Nephron progenitor cell (in vitro differentiated cells): ENCODE measurements around the gene CAP2.
A peak's percentile ranks its signal among the peaks of the same experiment; 100 is the strongest.

Source experiments
- DNase-seq: peaks from one replicate; pipeline ENCODE4 v3.0.0; 2021
- H3K27ac Mint-ChIP-seq: 2 replicates; pipeline ENCODE4 v1.8.0; 2021; ENCODE audit warnings: mild to moderate bottlenecking, moderate library complexity, mixed read lengths
- H3K27me3 Mint-ChIP-seq: 2 replicates; pipeline ENCODE4 v1.8.0; 2021; ENCODE audit warnings: mild to moderate bottlenecking, low read depth, mixed read lengths; ENCODE audit not compliant: poor library complexity
- H3K36me3 Mint-ChIP-seq: 2 replicates; pipeline ENCODE4 v1.8.0; 2021; ENCODE audit warnings: low read depth, mixed read lengths
- H3K4me1 Mint-ChIP-seq: 2 replicates; pipeline ENCODE4 v1.8.0; 2021; ENCODE audit warnings: mixed read lengths
- H3K4me3 Mint-ChIP-seq: 2 replicates; pipeline ENCODE4 v1.8.0; 2021; ENCODE audit warnings: mild to moderate bottlenecking, moderate library complexity, mixed read lengths
- H3K9me3 Mint-ChIP-seq: 2 replicates; pipeline ENCODE4 v1.8.0; 2021; ENCODE audit warnings: mild to moderate bottlenecking, moderate library complexity, mixed read lengths
- TF ChIP-seq, protein P1 (sequence below): fragments of 200-600 bp; sonication (generic); IDR thresholded peaks from 2 replicates; pipeline ENCODE4 v1.5.0; 2021; ENCODE audit warnings: antibody characterized with exemption

The CAP2 gene

DNA sequence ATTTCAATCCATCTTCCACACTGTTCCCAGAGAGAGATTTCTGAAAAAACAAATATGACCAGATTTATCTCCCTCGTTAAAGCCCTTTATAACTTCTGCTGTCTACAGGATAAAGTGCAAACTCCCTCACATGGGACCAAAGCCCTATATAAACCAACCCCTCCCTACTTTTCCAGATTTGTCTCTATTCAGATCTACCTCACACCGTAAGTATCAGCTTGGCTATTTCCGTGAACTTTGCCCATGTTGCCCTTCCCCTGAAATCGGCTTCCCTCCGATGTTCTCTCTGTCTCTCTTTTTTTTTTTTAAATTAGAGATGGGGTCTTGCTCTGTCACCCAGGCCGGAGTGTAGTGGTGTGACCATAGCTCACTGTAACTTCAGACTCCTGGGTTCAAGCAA lies 194.6 kb downstream of the CAP2 start:
- no peak overlapping the region for H3K4me3 Mint-ChIP-seq
- no peaks in the 10 kb centered on the region for H3K9me3 Mint-ChIP-seq
- TF ChIP-seq, protein P1, sequence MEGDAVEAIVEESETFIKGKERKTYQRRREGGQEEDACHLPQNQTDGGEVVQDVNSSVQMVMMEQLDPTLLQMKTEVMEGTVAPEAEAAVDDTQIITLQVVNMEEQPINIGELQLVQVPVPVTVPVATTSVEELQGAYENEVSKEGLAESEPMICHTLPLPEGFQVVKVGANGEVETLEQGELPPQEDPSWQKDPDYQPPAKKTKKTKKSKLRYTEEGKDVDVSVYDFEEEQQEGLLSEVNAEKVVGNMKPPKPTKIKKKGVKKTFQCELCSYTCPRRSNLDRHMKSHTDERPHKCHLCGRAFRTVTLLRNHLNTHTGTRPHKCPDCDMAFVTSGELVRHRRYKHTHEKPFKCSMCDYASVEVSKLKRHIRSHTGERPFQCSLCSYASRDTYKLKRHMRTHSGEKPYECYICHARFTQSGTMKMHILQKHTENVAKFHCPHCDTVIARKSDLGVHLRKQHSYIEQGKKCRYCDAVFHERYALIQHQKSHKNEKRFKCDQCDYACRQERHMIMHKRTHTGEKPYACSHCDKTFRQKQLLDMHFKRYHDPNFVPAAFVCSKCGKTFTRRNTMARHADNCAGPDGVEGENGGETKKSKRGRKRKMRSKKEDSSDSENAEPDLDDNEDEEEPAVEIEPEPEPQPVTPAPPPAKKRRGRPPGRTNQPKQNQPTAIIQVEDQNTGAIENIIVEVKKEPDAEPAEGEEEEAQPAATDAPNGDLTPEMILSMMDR, result no peak
- H3K27ac Mint-ChIP-seq, result no peak overlapping the region
- H3K4me1 Mint-ChIP-seq, result peaks cover 10% of the 10 kb centered on the region
- H3K27me3 Mint-ChIP-seq, result peaks cover 7% of the 10 kb centered on the region
- H3K36me3 Mint-ChIP-seq, result no peaks in the 10 kb centered on the region
- DNase-seq, result no peak

DNA sequence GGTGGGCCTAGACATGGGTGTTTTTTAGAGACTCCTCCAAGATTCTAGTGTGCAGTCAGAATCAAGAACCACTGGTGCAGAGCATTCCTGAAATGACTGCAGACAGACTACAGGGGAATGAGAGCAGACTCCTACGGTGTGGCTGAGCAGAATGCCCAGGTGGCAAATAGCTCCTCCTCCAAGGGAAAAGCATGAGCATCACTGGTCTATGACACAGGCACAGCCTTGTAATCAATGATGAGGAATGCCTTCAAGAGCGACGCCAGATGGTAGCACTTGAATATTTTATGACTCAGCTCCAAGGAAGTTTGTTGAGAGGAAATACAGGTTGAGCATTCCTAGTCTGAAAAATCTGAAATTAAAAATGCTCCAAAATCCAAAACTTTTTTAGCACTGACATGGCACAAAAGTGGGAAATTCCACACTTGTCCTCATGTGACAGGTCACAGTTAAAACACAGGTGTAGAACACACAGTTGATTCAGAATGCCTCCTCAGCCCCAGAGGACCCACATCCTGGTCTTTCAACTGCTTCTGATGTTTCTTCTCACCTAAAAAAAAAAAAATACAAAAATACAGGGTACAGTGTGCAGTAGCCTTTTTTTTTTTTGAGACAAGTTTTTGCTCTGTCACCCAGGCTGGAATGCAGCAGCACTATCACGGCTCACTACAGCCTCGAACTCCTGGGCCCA lies 196.2 kb downstream of the CAP2 start:
- Mint-ChIP-seq H3K4me3 (no peak overlapping the region), H3K4me1 (no peaks in the 10 kb centered on the region), H3K27ac (no peak overlapping the region), H3K9me3 (no peaks in the 10 kb centered on the region), H3K36me3 (no peaks in the 10 kb centered on the region), H3K27me3 (peaks cover 7% of the 10 kb centered on the region)
- no peak for DNase-seq
- TF ChIP-seq, protein P1, result no peak

DNA sequence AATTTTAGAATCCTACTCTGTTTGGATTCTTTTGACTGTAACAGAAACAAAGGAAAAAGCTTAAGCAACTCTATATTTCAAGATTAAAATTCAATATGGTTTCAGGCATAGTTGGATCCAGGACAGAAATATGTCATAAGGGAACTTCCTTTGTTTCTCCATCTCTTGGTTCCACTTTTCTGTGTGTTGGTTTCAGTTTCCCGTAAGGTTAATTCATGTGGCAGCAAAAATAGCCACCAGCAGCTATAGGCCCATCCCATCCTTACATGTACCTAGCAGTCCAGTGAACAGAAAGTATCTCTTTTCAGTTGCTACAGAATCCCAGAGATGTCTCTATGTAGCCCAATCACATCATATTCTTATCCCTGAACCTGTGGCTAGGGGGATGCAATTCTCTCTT lies 197.9 kb downstream of the CAP2 start:
- H3K4me1 Mint-ChIP-seq, result no peaks in the 10 kb centered on the region
- TF ChIP-seq, protein P1, result no peak
- no peak overlapping the region for H3K4me3 Mint-ChIP-seq
- H3K27me3 Mint-ChIP-seq, result peaks cover 7% of the 10 kb centered on the region
- no peaks in the 10 kb centered on the region for H3K36me3 Mint-ChIP-seq
- no peak for DNase-seq
- no peaks in the 10 kb centered on the region for H3K9me3 Mint-ChIP-seq
- no peak overlapping the region for H3K27ac Mint-ChIP-seq

DNA sequence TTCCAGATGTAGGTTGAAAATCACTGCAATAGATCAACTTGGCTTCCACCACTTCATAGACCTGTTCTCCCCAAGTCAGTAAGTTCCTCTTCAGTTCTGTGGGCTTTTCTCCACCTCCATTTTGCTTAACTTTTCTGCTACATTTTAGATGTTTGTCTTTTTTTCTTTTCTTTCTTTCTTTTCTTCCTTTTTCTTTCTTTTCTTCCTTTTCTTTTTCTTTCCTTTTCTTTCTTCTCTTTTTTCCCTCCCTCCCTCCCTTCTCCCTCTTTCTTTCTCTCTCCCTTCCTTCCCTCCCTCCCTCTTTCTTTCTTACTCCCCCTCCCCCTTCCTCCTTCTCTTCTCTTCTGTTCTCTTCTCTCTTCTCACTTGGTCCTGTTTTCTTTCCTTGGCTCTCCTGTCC lies 199.9 kb downstream of the CAP2 start:
- TF ChIP-seq, protein P1, result no peak
- Mint-ChIP-seq H3K9me3 (peaks cover 4% of the 10 kb centered on the region), H3K27me3 (peaks cover 7% of the 10 kb centered on the region), H3K36me3 (no peaks in the 10 kb centered on the region), H3K27ac (no peak overlapping the region), H3K4me1 (no peaks in the 10 kb centered on the region), H3K4me3 (no peak overlapping the region)
- no peak for DNase-seq

DNA sequence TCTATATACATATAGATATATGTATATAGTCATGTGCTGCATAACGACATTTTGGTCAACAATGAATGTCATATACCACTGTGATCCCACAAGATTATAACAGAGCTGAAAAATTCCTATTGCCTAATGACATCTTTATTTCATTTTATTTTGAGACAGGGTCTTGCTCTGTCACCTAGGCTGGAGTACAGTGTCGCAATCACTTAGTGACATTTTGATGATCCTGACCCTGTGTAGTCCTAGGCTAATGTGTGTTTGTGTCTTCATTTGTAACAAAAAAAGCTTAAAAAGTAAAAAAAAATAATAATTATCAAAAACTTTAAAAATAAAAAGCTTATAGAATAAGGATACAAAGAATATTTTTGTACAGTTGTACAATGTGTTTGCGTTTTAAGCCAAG lies 202.7 kb downstream of the CAP2 start:
- no peaks in the 10 kb centered on the region for H3K36me3 Mint-ChIP-seq
- H3K4me3 Mint-ChIP-seq, result no peak overlapping the region
- H3K9me3 Mint-ChIP-seq, result peaks cover 9% of the 10 kb centered on the region
- peaks cover 2% of the 10 kb centered on the region for H3K4me1 Mint-ChIP-seq
- no peak for DNase-seq
- TF ChIP-seq, protein P1, result no peak
- no peak overlapping the region for H3K27ac Mint-ChIP-seq
- peaks cover 3% of the 10 kb centered on the region for H3K27me3 Mint-ChIP-seq

DNA sequence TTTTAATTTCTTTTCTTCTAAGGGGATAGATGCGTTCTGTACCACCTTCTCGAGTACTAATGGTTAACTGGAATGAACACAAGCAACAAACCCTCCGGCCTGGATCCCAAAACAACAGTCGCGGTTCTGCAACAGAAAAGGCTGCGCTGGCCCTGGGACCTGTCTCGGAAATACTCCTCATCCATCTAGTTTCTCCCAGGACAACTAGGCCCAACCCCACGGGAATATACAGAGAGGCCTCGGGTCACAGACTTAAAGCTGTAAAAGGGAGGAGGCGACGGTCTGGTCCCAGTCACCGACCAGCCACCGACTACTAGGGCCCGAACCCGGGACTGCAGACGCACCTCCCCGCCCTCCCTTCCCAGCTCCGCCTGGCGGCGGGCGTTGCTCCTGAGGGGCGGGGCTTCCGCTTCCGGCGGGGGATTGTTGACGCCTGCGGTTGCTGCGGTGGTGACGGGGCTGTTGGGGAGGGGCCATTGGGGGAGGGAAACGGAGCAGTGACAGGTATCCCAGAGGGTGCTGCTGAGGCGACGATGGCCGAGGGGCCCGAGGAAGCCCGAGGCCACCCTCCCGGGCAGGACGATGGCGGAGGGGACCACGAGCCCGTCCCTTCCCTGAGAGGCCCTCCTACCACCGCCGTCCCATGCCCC lies 206.6 kb downstream of the CAP2 start, which contains the start of gene FAM8A1:
Gene FAM8A1, plus strand, starts transcription at position 426 of the 650 bp plus-strand sequence. Its CDS starts 108 bp downstream, at position 534.
- Mint-ChIP-seq H3K4me3 (peak within 1 kb of the TSS; percentile 94), H3K36me3 (peaks cover 17% of the 10 kb centered on the region), H3K27me3 (no peaks in the 10 kb centered on the region), H3K4me1 (peaks cover 31% of the 10 kb centered on the region), H3K9me3 (peaks cover 9% of the 10 kb centered on the region), H3K27ac (peak within 1 kb of the TSS; percentile 47)
- TF ChIP-seq, protein P1, result peak; percentile 10
- peak; percentile 93 for DNase-seq
